CD4-positive, alpha-beta T cell treated with Interleukin-15 for 1 hour (primary cell): ENCODE data around the gene C9orf78.
A peak's percentile ranks its signal among the peaks of the same experiment; 100 is the strongest.

Experiments
- DNase-seq: peaks from one replicate; pipeline ENCODE4 v3.0.0-alpha.2; 2020

C9orf78 gene

GRCh38 chr9:129839324-129840023 is 4.4 kb upstream of the C9orf78 start:
- no peak for DNase-seq

- DNase-seq: no peak
These were observed 3.7 kb upstream of the C9orf78 start for GRCh38 chr9:129838707-129839259.

GRCh38 chr9:129836311-129837007 is 1.4 kb upstream of the C9orf78 start:
- DNase-seq: peak; percentile 61

GRCh38 chr9:129835860-129836223 is 767 bp upstream of the C9orf78 start:
- no peak for DNase-seq

GRCh38 chr9:129834489-129835127 is 467 bp downstream of the C9orf78 start:
- peak; percentile 45 for DNase-seq

DNA sequence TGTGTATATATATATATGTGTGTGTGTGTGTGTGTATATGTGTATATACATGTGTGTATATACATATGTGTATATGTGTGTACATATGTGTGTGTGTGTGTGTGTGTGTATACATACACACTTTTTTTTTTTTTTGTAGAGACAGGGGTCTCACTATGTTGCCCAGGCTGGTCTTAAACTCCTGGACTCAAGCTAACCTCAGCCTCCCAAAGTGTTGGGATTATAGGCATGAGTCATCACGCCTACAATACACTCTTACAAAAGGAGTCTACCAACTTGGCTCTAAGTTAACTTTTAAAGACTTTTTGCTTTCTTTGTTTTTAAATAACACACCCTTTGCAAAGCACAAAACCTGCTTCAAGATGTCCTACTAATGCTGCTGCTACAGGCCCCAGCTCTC is 2.1 kb downstream of the C9orf78 start:
- no peak for DNase-seq

DNA sequence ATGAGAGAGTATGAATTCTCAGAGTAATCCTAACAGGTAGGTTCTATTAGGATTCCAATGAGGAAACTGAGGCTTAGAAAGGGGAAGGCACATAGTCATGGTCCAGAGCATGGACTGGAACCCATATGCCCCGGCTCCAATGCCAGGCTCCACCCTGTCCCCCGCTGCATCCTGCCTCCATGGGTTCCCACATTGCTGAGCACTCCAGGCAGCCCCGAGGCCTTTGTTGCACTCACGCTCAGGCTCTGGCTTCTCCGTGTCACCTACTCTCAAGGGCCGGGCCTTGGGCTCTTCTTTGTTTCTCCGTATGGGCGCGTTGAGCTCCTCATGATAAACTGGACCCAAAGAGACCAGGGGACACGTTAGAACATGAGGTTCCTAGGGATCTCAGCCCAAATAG is 6.1 kb downstream of the C9orf78 start:
- DNase-seq: no peak

- DNase-seq: no peak
These were observed 7.0 kb downstream of the C9orf78 start for GRCh38 chr9:129828051-129828450.

DNA sequence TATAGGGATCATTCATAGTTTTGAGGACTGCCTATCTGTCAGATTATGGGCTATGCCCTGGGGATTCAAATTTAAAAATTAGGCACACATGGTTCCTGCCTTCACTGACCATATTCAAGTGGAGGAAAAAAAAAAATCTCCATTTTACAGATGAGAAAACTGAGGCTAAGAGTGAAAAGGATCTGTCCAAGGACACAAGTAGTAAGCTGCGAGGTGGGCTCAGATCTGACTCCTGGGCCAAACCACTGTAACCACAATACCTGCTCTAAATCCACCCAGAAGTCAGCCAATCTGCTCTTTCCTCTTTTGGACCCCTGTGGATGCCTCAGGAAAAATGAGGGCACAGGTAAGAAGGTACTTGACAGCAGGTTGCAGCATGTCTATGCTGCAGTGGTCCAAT is 8.3 kb downstream of the C9orf78 start:
- no peak for DNase-seq

DNA sequence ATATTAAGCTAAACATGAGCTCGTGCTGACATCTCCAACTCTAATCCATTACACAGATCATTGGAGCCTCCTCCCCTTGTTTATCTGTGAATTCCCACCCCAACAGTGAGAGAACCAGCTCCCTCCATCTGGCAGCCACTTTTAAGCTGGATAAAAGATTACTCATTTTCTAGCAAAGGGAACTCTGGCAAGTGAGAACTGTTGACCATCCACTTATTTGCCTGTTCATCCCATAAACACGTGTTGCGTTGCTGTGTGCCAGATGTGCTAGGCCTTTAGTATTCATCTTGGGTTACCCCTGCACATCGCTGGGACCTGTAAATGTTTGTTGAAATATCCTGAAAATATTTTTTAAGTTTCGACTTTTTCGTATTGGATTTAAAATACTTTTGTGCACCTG is 8.7 kb downstream of the C9orf78 start:
- no peak for DNase-seq

GRCh38 chr9:129823935-129824601 is 11.0 kb downstream of the C9orf78 start, which contains the start of gene TOR1A:
TSS of gene TOR1A (minus strand) at chr9:129824136. CDS start at chr9:129824085, 51 bp downstream.
- DNase-seq: peak; percentile 91

DNA sequence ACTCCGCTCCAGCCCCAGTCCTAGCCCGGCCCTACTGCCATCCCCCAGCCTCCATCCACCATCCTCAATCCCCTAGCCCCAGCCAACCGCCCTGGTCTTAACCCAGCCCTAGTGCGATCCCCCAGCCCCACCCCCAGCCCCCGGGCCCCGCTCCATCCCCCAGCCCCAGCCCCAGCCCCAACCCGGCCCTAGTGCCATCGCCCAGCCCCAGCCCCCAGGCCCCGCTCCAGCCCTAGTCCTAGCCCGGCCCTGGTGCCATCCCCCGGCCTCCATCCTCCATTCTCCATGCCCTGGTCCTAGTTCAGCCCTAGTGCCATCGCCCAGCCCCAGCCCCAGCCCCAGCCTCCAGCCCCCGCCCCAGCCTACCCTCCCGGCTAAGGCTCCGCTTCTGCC is 11.5 kb downstream of the C9orf78 start:
- DNase-seq: no peak

DNA sequence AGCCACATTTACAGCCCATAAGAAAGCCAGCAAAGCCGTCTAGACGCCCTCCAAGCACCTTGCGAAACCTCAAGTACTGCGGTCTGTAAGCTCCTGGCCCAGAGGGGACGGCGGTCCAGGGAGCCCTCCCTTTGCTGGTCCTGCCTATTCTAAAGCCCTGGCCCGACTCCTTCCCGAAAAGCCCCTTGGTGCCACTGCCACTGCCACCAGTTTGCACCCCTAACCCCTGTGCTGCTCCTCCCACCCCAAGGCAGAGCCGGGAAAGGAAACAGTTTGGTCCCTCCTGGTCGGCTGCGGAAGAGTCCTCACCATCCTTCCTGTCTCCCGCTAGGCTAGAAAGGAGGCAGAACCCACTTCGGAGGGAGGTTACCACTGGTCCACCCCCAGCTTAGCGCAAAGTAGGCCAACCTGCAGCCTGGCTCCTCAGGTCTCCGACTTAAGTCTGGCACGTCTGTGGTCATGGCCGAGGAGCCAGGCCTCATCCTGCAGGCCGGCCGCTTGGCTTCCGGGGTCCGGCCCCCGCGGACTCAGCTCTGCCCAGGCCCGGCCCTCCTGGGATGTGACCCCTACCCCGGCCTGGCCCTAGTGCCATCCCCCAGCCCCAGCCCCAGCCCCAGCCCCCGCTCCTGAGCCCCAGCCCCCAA is 12.1 kb downstream of the C9orf78 start:
- DNase-seq: no peak

- peak; percentile 25 for DNase-seq
These were observed 18.3 kb downstream of the C9orf78 start for GRCh38 chr9:129816501-129817435.

- no peak for DNase-seq
These were observed 19.8 kb downstream of the C9orf78 start for GRCh38 chr9:129815278-129815677.

GRCh38 chr9:129814432-129815223 is 20.4 kb downstream of the C9orf78 start:
- no peak for DNase-seq

DNA sequence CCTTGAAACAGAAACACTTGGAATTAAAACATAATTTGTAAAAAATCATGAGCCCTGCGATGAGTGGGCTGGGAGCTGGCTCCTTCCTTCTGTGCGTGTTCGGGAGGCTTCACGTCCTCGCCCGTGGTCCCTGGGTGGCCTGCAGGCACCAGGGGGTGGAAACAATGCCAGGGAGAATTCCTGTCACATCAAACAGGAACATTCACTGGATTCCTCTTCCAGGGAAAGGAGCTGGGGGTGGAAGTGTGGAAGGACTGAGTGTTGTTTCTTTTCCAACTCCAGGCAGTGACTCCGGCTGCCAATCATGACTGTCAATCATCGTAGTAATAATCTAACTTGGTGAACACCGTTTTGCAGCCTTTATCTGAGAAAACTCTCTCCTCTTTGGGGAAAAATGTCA is 21.4 kb downstream of the C9orf78 start:
- no peak for DNase-seq

- DNase-seq: no peak
These were observed 22.7 kb downstream of the C9orf78 start for GRCh38 chr9:129812385-129812784.

- no peak for DNase-seq
These were observed 23.1 kb downstream of the C9orf78 start for GRCh38 chr9:129811967-129812363.

DNA sequence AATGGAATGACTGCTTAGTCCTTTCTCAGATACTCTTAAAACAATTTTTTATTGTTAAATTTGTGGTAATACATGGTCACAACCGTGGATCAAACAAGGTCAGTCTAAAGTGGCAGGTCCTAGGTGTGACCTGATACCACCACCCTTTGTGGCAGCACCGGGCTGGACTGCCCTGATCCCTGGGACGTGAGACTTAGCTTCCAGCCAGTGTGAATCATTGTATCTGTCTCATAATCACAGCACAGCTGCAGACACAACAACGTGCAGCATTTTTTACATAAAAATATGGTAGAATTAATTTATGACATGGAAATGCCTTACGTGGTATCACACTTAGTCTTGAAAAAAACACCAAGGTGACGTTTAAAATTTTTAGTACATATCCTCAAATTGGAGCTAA is 24.3 kb downstream of the C9orf78 start:
- DNase-seq: no peak

- DNase-seq: no peak
These were observed 25.0 kb downstream of the C9orf78 start for GRCh38 chr9:129810116-129810515.
